ENCODE results near the gene KLHL2.

- no peak for TF ChIP-seq JUNB (IDR thresholded peaks at IDR 0.05; ENCODE audit: unreplicated experiment)
- no peak for TF ChIP-seq CTCF (conservative IDR thresholded peaks at IDR 0.05; ENCODE audit: low read depth in 2 of 2)
These were observed 2.4 kb downstream of the KLHL2 start for GRCh38 chr4:165209796-165210195.

All from GM23338 (cell line).